Esophagus muscularis mucosa (tissue), 4 donors: ENCODE results near the gene CCNI. TPM values are rescaled to one million over a fixed set of nuclear protein-coding genes. Genes with fewer than 3 reads are reported as not detected.

Source experiments
- DNase-seq: peaks from one replicate; pipeline ENCODE4 v3.0.0-alpha.2; 2017; ENCODE audit errors: extremely low spot score
- H3K27ac ChIP-seq, 4 donors: fragments of 200-600 bp; sonication (generic); replicated peaks in 1 of 4; 1 replicate in 3 of 4; 2 replicates in 1 of 4; pipeline ENCODE4 v1.5.1; 2016 to 2019; ENCODE audit warnings: mild to moderate bottlenecking in 1 of 4
- H3K27me3 ChIP-seq, 4 donors: fragments of 200-600 bp; sonication (generic); one replicate each; pipeline versions ENCODE4 v1.5.1 to v1.6.0; 2016 to 2019
- H3K36me3 ChIP-seq, 4 donors: fragments of 200-600 bp; sonication (generic); one replicate each; pipeline ENCODE4 v1.5.1; 2016 to 2019
- H3K4me1 ChIP-seq, 4 donors: fragments of 200-600 bp; sonication (generic); one replicate each; pipeline ENCODE4 v1.5.1; 2016 to 2019
- H3K4me3 ChIP-seq, 4 donors: fragments of 200-600 bp; sonication (generic); 1 replicate in 2 of 4; 2 replicates in 2 of 4; pipeline ENCODE4 v1.5.1; 2016 to 2019; ENCODE audit warnings: mild to moderate bottlenecking in 4 of 4, moderate library complexity in 1 of 4
- H3K9me3 ChIP-seq, 4 donors: fragments of 200-600 bp; sonication (generic); 1 replicate in 3 of 4; 2 replicates in 1 of 4; pipeline ENCODE4 v1.5.1; 2016 to 2019
- CTCF ChIP-seq, 3 experiments: fragments of 200-600 bp in 2 of 3; fragments of 450-650 bp in 1 of 3; sonication (generic) in 2 of 3; IDR thresholded peaks; one replicate each; pipeline ENCODE4 v1.5.1; 2017 to 2019; ENCODE audit warnings: antibody characterized with exemption in 3 of 3, mild to moderate bottlenecking in 2 of 3, moderate library complexity in 1 of 3
- EP300 ChIP-seq: sonication (generic); formaldehyde crosslinking; IDR thresholded peaks from one replicate; pipeline ENCODE4 v1.6.1; 2017; ENCODE audit warnings: antibody characterized with exemption
- POLR2A ChIP-seq: fragments of 450-650 bp; IDR thresholded peaks from one replicate; pipeline ENCODE4 v1.6.1; 2017; ENCODE audit warnings: antibody characterized with exemption, moderate library complexity, mild to moderate bottlenecking, low read depth
- POLR2AphosphoS5 ChIP-seq, 2 donors: sonication (generic); formaldehyde crosslinking; IDR thresholded peaks; one replicate each; pipeline ENCODE4 v1.6.1; 2017; ENCODE audit warnings: antibody characterized with exemption in 2 of 2
- WGBS: methylation state at CpG from one replicate; pipeline ENCODE4 v1.1.5; 2018; 5-methylcytosine and 5-hydroxymethylcytosine counted together
- intact Hi-C: fragments of 100-400 bp; cut with DNase I; formaldehyde crosslinking; loops from one replicate; pipeline ENCODE4 v1.15.1; 2023
- total RNA-seq, 4 donors: library from RNA; depleted of rRNA; stranded (reverse); fragments of >200 nt; gene quantifications; one replicate each; pipeline versions ENCODE4 v1.1.0 to v1.2.1, GENCODE V29; 2016

The CCNI gene
- total RNA-seq, 4 donors from 2014 or later: 342 to 444 (median 375) TPM

GRCh38 chr4:77074981-77075855 lies 571 bp downstream of the CCNI start:
- peak; percentile 94 for DNase-seq
- under 1% methylated on average over 29 of the region's 89 CpGs for WGBS
- no peaks in the 10 kb centered on the region for H3K27me3 ChIP-seq
- H3K4me1 ChIP-seq: peaks cover 30 to 71% (median 59%) of the 10 kb centered on the region in 4 donors
- H3K4me3 ChIP-seq: peak overlapping the region; percentile 95 to 99 (median 98)
- peak overlapping the region; percentile 100 for H3K27ac ChIP-seq
- TF ChIP-seq EP300 (no peak), POLR2AphosphoS5 (IDR thresholded peaks at IDR 0.05) (peak in 1 of 2 donors; percentile 44)
- intact Hi-C loops: loop anchor here (5.0 kb wide), 1 partner anchor 82 kb away; the partner anchor contains the start of gene CCNG2
- no peaks in the 10 kb centered on the region for H3K9me3 ChIP-seq
- H3K36me3 ChIP-seq: no peaks in the 10 kb centered on the region

- no peak for DNase-seq
- intact Hi-C loops: no loop called here
- H3K4me1 ChIP-seq: peaks cover 30 to 79% (median 66%) of the 10 kb centered on the region in 4 donors
Observed at GRCh38 chr4:77074381-77074831, 1.4 kb downstream of the CCNI start.

GRCh38 chr4:77073981-77074380 lies 1.8 kb downstream of the CCNI start:
- Histone ChIP-seq H3K36me3 (no peaks in the 10 kb centered on the region), H3K4me1 (peaks cover 30 to 79% (median 70%) of the 10 kb centered on the region in 4 donors), H3K27ac (peak overlapping the region; percentile 100), H3K9me3 (no peaks in the 10 kb centered on the region), H3K4me3 (peak overlapping the region; percentile 95 to 99 (median 98)), H3K27me3 (no peaks in the 10 kb centered on the region)
- intact Hi-C loops: no loop called here
- no peak for DNase-seq
- 6% methylated on average over 5 of the region's 5 CpGs for WGBS
- TF ChIP-seq CTCF (IDR thresholded peaks at IDR 0.05): no peak
- no peak for TF ChIP-seq EP300
- TF ChIP-seq POLR2AphosphoS5 (IDR thresholded peaks at IDR 0.05): no peak
- TF ChIP-seq POLR2A: no peak

More at GRCh38 chr4:77074381-77074831, 1.4 kb downstream of the CCNI start:
- Histone ChIP-seq H3K4me3 (peak overlapping the region; percentile 95 to 99 (median 98)), H3K9me3 (no peaks in the 10 kb centered on the region), H3K36me3 (no peaks in the 10 kb centered on the region), H3K27me3 (no peaks in the 10 kb centered on the region), H3K27ac (peak overlapping the region; percentile 100)
- 2% methylated on average over 6 of the region's 6 CpGs for WGBS
- TF ChIP-seq POLR2A (no peak), POLR2AphosphoS5 (IDR thresholded peaks at IDR 0.05) (no peak), CTCF (IDR thresholded peaks at IDR 0.05) (no peak), EP300 (no peak)

- peaks cover 30 to 78% (median 76%) of the 10 kb centered on the region in 4 donors for H3K4me1 ChIP-seq
- H3K36me3 ChIP-seq: no peaks in the 10 kb centered on the region
- H3K9me3 ChIP-seq: no peaks in the 10 kb centered on the region
- TF ChIP-seq POLR2AphosphoS5 (IDR thresholded peaks at IDR 0.05) (no peak), POLR2A (no peak), CTCF (IDR thresholded peaks at IDR 0.05) (no peak), EP300 (no peak)
- 7% methylated on average over 3 of the region's 3 CpGs for WGBS
- H3K27me3 ChIP-seq: no peaks in the 10 kb centered on the region
- H3K4me3 ChIP-seq: peak overlapping the region; percentile 95 to 99 (median 98)
- H3K27ac ChIP-seq: peak overlapping the region; percentile 100
- intact Hi-C loops: no loop called here
- DNase-seq: no peak
Observed at GRCh38 chr4:77073106-77073809, 2.5 kb downstream of the CCNI start.
